ENCODE measurements around the gene WDR35. TPM values are rescaled to one million over a fixed set of nuclear protein-coding genes. Genes with fewer than 3 reads are reported as not detected.
"Not testable (repeated sequence)": the region's sequence is repeated elsewhere in the genome, so short reads cannot be mapped to it uniquely, and the experiment has no call there.

The WDR35 gene
- total RNA-seq, 1 donor from 2014 or later, result 13.5 TPM

DNA sequence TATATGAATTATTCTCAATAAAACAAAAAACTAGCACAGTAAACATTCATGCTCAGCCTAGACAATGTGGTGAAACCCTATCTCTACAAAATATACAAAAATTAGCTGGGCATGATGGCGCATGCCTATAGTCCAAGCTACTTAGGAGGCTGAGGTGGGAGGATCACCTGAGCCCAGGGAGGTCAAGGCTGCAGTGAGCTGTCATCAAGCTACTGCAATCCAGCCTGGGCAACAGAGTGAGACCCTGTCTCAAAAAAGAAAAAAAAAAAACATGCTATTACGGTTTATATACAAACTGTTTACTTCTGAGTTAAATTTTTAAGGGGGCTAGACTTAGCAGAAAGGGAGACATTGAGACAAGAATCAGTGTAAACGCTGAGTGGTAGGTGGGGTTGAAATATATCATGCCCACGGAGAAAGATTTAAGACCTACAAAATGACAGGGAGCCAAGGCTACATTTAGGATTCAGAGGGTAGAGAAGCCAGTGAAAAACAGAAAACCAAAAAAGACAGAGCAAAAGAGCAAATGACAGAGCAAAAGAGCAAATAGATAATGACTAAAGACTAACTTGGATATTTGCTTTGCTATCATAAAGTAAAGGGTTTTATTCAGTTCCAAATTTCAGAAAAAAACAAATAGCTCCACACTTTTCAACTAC is 95.6 kb downstream of the WDR35 start:
- no peaks in the 10 kb centered on the region for H3K27me3 Mint-ChIP-seq (ENCODE audit: low read depth)
- no peak overlapping the region for H3K27ac Mint-ChIP-seq
- peaks cover 29% of the 10 kb centered on the region for H3K4me1 Mint-ChIP-seq
- H3K9me3 Mint-ChIP-seq, result no peaks in the 10 kb centered on the region
- no peaks in the 10 kb centered on the region for H3K36me3 Mint-ChIP-seq
- DNase-seq (ENCODE audit: low spot score in 2 of 2, unreplicated experiment in 2 of 2), result no peak
- H3K4me3 Mint-ChIP-seq, result no peak overlapping the region
- TF ChIP-seq, protein P1, sequence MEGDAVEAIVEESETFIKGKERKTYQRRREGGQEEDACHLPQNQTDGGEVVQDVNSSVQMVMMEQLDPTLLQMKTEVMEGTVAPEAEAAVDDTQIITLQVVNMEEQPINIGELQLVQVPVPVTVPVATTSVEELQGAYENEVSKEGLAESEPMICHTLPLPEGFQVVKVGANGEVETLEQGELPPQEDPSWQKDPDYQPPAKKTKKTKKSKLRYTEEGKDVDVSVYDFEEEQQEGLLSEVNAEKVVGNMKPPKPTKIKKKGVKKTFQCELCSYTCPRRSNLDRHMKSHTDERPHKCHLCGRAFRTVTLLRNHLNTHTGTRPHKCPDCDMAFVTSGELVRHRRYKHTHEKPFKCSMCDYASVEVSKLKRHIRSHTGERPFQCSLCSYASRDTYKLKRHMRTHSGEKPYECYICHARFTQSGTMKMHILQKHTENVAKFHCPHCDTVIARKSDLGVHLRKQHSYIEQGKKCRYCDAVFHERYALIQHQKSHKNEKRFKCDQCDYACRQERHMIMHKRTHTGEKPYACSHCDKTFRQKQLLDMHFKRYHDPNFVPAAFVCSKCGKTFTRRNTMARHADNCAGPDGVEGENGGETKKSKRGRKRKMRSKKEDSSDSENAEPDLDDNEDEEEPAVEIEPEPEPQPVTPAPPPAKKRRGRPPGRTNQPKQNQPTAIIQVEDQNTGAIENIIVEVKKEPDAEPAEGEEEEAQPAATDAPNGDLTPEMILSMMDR (IDR thresholded peaks at IDR 0.05; ENCODE audit: unreplicated experiment), result no peak

DNA sequence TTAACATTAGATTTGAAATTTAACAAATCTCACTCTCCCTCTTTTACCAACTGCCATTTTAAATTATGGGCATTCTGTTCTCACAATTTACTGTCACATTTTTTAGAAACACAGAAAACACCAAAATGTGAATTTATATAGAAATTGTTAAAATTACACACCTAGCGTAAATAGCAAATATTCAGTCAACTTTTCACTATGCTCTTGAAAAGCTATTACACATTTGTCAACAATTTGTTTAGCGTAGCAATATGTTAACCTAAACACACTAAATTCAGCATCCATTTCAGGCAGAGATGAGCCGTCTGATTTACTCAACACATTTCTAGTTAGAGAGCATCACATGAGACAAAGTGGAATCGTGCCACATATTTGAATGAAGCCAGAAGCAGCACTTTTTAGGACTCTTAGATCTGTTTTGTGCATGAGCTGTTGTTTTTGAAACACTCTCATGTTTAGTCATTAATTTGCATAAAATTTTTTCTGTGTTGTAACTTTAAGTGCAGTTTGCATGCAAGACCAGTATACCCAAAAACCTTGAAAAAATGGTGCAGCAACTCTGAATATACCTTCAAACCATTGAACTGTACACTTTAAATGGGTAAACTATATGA is 96.3 kb downstream of the WDR35 start:
- no peaks in the 10 kb centered on the region for H3K36me3 Mint-ChIP-seq

DNA sequence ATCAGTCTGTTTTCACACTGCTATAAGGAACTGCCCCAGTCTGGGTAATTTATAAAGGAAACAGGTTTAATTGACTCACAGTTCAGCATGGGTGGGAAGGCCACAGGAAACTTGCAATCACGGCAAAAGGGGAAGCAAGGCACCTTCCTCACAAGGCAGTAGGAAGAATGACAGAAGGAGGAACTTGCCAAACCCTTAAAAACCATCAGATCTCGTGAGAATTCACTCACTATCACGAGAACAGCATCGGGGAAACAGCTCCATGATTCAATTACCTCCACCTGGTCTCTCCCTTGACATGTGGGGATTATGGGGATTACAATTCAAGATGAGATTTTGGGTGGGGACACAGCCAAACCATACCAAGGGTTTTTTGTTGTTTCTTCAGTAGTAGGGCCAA is 97.9 kb downstream of the WDR35 start:
- not testable (repeated sequence) for H3K27ac Mint-ChIP-seq; DNase-seq (ENCODE audit: low spot score in 2 of 2, unreplicated experiment in 2 of 2); H3K4me3 Mint-ChIP-seq; H3K27me3 Mint-ChIP-seq (ENCODE audit: low read depth); H3K36me3 Mint-ChIP-seq; H3K9me3 Mint-ChIP-seq
- H3K4me1 Mint-ChIP-seq, result peaks cover 14% of the 10 kb centered on the region

More for the DNA sequence above, 96.3 kb downstream of the WDR35 start:
- H3K4me3 Mint-ChIP-seq, result no peak overlapping the region
- DNase-seq (ENCODE audit: low spot score in 2 of 2, unreplicated experiment in 2 of 2), result no peak
- no peak overlapping the region for H3K27ac Mint-ChIP-seq
- H3K9me3 Mint-ChIP-seq, result no peaks in the 10 kb centered on the region
- TF ChIP-seq, protein P1 (IDR thresholded peaks at IDR 0.05; ENCODE audit: unreplicated experiment), result no peak
- peaks cover 24% of the 10 kb centered on the region for H3K4me1 Mint-ChIP-seq
- H3K27me3 Mint-ChIP-seq (ENCODE audit: low read depth), result no peaks in the 10 kb centered on the region

DNA sequence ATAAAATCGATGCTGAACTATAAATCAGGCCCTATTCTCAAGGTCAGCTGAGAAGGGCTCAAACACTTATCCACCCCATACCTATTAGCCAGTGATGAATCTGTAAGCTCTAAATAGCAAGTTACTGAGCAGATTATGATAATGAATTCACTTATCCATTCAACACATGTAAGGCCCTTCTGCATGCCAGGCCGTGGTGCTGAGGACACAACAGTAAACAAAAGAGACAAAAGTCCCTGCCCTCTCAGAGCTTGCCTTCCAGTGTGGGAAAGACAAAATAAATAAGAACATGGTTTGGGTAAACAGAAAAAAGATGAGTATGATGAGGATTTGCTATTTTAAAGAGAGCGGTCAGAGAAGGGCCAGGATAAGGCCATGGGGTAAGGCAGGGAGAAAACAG is 99.8 kb downstream of the WDR35 start:
- no peaks in the 10 kb centered on the region for H3K9me3 Mint-ChIP-seq

DNA sequence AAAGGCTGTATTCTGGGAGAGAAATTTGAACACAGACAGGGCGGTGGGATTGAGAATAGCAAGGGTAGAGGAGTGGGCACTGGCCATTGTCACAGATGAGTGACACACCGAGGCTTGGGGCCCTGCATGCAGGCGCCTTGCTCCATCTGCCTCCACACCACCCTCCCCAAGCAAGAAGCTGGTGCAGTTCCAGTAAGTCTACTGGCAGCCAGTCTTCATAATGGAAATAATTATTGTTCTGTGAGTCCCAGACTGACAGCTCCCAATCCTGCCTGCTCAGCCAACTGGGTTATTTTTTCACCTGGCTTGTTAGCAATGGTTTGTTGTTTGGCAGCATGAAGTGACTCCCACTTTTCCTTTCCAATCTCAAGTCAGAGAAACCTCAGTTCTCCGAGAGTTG is 101.1 kb downstream of the WDR35 start:
- no peak for DNase-seq (ENCODE audit: low spot score in 2 of 2, unreplicated experiment in 2 of 2)
- TF ChIP-seq, protein P1 (IDR thresholded peaks at IDR 0.05; ENCODE audit: unreplicated experiment), result no peak
- H3K36me3 Mint-ChIP-seq, result no peaks in the 10 kb centered on the region
- H3K4me3 Mint-ChIP-seq, result no peak overlapping the region
- H3K4me1 Mint-ChIP-seq, result peaks cover 4% of the 10 kb centered on the region
- peaks cover 6% of the 10 kb centered on the region for H3K27me3 Mint-ChIP-seq (ENCODE audit: low read depth)
- H3K9me3 Mint-ChIP-seq, result no peaks in the 10 kb centered on the region
- no peak overlapping the region for H3K27ac Mint-ChIP-seq

More for the DNA sequence above, 99.8 kb downstream of the WDR35 start:
- Mint-ChIP-seq H3K4me1 (peaks cover 6% of the 10 kb centered on the region), H3K36me3 (no peaks in the 10 kb centered on the region), H3K27me3 (ENCODE audit: low read depth) (no peaks in the 10 kb centered on the region), H3K4me3 (no peak overlapping the region), H3K27ac (no peak overlapping the region)
- TF ChIP-seq, protein P1 (IDR thresholded peaks at IDR 0.05; ENCODE audit: unreplicated experiment), result no peak
- no peak for DNase-seq (ENCODE audit: low spot score in 2 of 2, unreplicated experiment in 2 of 2)

DNA sequence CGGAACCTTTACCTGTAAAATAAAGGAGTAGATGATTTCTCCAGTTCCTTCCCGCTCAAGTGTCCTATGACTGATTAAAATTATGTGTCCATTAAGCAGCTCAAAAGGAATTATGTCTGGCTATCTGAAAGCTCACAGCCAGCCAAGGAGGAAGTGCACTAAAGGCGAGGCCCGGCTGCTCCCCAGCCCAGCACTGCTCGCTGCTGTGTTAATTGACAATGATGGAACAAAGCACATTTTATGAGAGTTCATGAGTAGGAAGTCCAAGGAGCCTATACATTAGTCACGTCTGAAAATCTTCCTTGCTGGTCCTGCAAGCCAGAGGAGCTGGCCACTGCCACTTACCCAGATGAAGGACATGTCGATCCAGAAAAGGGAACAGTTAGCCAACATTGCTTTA is 102.4 kb downstream of the WDR35 start:
- H3K36me3 Mint-ChIP-seq, result no peaks in the 10 kb centered on the region
- H3K4me3 Mint-ChIP-seq, result no peak overlapping the region
- no peak overlapping the region for H3K27ac Mint-ChIP-seq
- DNase-seq (ENCODE audit: low spot score in 2 of 2, unreplicated experiment in 2 of 2), result no peak
- H3K27me3 Mint-ChIP-seq (ENCODE audit: low read depth), result peaks cover 7% of the 10 kb centered on the region
- no peaks in the 10 kb centered on the region for H3K9me3 Mint-ChIP-seq
- peaks cover 4% of the 10 kb centered on the region for H3K4me1 Mint-ChIP-seq
- TF ChIP-seq, protein P1 (IDR thresholded peaks at IDR 0.05; ENCODE audit: unreplicated experiment), result no peak
